SIG-M5 (cell line): Measurements from ENCODE around the gene MEX3D.
"Not testable (repeated sequence)": the region's sequence is repeated elsewhere in the genome, so short reads cannot be mapped to it uniquely, and the experiment has no call there.

Source experiments
- DNase-seq: peaks from one replicate; lab custom pipeline; 2025; lab: John Stamatoyannopoulos, UW

The MEX3D gene

DNA sequence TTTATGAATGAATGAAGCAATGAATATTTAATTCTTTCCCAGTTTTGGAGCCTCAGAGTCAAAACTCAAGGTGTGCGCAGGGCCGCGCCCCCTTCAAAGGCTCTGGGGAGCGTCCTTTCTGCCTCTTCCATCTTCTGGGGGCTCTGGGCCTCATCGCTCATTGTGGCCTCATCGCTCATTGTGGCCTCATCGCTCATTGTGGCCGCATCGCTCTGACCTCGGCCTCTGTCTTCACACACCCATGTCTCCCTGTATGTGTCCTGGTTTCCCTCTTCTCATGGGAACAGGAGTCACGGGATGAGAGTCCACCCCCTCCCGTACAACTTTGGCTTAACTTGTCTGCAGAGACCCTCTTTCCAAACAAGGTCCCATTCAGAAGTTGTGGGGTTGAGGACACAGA is 3.2 kb upstream of the MEX3D start:
- DNase-seq, result no peak

DNA sequence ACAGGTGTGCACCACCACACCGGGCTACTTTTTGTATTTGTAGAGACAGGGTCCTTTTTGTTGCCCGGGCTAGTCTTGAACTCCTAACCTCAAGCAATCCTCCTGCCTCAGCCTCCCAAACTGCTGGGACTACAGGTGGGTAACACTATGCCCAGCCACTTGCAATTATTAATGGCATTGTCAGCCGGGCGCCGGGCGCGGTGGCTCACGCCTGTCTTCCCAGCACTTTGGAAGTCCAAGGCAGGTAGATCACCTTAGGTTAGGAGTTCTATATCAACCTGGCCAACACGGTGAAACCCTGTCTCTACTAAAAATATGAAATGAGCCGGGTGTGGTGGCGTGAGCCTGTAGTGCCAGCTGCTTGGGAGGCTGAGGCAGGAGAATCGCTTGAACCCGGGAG is 2.7 kb upstream of the MEX3D start:
- no peak for DNase-seq

DNA sequence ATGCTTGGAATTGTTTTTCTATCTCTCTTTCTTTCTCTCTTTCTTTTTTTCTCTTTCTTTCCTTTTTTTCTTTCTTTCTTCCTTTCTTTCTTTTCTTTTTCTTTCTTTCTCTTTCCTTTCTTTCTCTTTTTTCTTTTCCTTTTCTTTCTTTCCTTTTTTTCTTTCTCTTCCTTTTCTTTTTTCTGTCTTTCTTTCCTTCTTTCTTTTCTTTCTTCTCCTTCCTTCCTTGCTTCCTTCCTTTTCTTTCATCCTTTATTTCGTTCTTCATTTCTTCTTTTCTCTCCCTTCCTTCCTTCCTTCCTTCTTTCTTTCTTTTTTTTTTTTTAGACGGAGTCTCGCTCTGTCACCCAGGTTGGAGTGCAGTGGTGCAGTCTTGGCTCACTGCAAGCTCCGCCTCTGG is 1.9 kb upstream of the MEX3D start:
- DNase-seq, result no peak

DNA sequence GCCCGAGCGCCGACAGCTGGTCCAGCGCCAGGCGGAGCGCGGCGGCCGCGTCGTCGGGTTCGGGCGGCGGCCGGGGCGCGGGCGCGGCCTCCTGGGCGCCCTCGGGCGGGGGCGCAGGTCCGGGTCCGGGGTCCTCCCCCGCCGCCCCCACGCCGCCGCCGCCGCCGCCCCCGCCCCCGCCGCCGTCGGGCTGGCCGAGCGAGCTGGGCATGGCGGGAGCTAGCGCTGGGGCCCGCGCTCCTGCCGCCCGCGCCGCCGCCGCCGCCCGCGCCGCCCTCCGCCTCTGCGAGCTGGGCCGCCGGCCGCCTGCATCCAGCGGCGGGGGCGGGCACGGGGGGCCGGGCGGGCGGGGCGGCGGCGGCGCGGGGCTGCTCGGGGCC is 287 bp downstream of the MEX3D start:
- no peak for DNase-seq

DNA sequence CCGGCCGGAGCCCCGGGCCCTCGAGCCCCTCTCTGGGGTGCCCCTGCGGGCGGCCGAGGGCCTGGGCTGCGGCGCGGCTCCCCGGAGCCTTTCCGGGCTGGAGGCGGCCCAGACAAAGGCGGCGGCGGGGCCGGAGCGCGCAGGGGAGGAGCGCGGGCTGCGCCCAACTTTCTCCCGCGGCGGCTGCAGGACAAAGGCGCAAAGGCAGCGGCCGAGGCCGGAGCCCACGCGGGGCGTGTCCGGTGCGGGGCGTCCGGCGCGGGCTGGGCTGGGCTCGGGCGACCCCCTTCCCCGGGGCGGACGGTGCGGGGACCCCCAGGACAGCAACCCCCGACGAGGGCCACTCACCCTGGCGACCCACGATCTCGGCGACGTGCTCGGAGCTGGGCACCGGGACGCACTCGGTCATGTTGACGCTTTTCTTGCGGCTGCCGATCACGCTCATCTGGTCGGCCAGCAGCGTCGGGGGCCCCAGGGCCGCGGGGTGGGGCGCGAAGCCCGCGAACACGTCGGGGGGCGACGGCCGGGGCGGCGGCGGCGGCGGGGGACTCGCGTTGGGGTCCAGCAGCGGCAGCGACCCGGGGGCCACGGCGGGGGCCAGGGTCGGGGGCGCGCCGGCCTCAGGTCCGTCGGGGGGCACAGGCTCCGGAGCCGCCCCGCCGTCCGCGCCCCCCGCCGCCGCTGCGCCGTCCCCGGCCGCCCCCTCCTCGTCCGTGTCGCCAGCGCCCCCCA is 843 bp downstream of the MEX3D start:
- DNase-seq, result no peak

DNA sequence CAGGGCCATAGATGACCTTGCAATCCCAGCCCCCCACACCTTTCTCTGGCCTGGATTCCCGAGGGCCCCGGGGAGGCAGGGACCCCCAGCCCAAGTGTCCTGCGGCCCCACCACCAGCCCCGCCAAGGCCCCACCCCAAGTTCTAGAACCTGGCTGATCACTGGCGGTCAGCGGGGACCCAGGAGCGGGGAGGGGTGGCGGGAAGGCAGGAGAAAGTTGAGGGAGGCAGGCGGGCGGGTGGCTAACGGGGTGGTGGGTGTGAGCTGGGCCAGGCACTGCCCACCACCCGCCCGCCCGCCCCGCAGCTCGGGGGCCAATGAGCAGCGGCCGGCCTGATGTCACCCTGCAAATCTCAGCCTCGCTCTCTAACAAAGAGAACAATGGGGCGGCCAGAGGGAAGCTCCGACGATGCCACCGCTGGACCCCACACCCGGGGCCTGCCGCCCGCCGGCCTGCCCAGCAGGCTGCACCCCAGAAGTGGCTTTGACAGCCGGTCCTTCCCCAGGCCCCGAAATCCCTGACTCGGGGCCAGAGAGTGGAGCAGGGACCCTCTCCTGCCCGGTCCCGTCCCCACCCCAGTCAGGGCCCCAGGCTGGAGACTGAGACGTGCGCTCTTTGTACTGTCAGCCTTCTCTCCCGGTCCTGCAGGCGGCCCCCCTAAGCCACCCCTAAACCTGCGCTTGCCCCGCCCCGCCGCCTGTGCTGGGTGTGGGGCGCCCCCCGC is 1.6 kb downstream of the MEX3D start:
- DNase-seq, result no peak

DNA sequence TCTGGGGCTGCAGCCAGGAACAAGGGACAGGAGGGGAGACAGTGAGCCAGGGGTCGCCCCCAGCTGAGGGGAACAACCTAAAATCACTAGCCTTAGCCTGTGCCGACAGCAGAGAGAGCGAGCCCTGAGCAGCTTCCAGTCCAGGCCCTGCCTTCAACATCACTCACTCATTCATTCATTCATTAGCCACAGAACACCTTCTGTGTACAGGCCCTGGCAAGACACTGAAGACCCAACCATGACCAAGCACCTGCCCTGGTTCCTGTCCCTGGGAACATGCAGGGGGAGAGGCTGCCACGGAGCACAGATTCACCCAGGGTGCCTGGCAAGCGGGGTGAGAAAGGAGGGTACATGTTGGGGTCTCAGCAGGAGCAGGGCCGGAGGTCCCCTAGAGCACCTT is 4.9 kb downstream of the MEX3D start:
- no peak for DNase-seq

DNA sequence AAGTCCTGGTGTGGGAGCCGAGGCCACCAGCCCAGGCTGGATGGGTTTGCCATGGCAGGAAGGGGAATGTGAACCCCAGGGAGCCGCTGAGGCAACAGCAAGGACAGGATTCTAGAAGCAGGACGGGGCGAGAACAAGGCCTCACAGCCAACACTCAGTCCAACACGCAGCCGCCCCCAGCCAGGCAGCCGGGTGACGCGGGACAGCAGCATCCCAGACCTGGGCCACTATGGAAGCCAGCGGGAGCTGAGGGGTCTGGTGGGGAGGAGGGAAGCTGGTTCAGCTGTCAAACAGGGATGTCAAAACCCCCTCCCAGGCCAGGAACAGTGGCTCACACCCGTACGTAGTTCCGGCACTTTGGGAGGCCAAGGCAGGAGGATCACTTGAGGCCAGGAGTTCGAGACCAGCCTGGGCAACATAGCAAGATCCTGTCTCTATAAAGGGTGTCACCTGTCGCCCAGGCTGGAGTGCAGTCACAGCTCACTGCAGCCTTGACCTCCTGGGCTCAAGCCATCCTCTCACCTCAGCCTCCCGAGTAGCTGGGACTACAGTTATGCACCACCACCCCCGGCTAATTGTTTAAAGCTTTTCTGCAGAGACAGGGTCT is 6.8 kb downstream of the MEX3D start:
- no peak for DNase-seq

DNA sequence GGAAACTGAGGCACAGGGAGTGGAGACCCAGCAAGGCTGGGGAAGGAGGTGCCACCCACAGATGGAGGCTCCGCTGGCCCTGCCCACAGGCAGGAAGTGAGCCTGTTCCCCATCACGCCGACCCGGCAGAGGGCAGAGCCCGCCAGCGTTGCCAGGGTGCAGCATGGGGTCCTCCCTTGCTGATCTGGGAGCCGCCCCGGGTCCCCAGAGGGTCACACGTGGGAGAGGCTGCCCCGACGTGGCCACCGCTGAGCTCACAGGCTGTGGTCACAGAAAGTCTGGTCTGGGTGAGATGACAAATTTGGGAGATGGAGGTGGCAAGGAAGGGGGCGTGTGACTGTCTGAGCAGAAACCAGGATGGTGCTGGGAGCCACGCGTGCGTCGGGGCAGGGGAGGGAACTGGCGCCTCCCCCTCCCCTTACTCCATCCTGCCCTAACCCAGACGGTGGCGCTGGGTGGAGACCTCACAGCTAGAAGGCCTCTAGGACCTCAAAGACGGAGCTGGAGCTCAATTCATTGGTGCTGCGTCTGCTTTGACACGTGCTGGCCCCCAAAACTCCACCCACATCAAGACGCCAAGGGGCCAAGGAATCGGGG is 7.7 kb downstream of the MEX3D start:
- no peak for DNase-seq

DNA sequence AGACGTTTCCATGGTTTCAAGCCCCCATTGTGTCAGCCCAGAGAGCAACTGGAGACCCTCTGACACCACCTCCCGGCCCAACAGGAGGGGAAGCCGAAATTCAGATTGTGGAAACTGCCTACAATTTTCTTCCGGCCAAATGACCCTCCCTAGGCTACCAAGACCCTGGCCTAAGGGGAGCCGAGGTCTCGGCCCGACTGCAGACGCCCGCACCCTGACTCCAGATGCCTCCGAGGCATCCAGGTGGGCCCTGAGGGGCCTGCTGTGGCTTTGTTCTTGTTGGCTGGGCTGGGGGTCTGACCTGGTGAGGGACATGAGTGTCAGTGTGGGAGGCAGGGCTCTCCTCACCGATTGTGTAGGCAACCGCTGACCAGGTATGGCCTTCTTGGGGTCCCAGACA is 9.6 kb downstream of the MEX3D start:
- no peak for DNase-seq

DNA sequence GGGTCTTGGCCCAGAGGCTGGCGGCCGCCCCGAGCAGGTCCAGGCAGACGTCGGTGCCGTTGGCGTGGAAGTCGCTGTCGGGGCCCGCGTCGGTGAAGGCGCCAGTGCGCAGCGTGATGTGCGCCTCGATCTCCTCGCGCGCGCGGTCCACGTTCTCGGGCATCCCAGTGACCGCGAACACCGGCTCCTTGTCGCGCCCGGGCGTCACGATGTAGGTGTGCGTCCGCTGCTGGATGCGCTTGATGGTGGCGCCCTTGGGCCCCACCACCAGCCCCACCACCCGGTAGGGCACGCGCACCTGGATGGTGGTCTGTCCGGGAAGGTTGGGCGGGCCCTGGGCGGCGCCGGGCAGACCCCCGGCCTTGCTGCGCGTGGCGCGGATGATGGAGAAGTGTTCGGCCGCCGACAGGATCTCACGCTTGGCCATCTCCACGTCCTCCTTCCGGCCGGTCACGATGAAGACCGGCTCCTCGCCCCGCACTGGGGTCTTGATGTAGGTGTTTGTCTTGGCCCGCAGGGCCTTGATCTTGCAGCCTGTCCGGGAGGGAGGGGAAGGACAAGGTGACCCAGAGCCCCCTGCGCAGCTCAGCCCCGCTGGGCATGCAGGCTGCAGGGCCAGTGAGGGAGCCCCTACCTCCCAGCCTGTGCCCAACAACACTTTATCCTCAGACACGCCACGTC is 11.6 kb downstream of the MEX3D start:
- no peak for DNase-seq

DNA sequence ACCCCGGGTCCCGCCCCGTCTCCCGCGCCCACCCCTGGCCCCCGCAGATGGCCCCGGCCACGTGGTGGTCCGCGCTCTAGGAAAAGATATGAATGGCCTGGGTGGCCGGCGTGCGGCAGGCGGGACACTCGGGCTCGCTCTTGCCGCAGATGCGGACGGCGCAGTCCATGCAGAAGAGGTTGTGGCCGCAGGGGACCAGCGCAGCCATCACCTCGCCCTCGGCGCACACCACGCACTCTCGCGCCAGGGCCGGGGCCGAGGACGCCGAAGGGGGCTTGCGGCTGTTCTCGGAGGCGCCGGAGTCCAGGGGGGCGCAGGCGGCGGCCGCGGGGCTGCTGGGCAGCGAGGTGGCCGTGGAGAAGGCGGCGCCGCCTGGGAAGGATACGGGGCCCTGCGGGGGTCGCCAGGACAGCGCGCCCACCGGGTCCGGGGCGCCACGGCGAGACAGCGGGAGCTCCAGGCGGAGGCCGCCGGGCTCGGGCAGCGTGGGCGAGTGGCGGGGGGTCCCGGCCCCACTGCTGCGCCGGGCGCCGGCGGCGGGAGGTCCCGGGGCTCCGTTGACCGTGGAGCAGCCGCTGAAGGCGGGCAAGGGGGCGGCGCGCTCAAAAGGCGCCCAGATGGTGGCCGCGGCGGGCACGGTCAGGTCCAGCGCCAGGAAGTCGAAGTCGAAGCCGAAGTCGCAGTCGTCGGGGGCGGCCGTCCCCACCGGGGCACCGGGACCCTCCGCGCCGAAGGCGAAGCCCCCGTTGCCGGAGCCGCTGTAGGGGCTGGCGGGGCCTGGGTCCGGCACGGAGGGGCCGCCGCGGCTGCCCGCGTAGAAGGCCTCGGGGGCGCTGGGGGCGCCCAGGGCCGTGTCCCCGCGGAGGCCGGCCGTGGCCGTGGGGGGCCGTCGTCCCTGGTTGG is 12.4 kb downstream of the MEX3D start:
- DNase-seq, result no peak

DNA sequence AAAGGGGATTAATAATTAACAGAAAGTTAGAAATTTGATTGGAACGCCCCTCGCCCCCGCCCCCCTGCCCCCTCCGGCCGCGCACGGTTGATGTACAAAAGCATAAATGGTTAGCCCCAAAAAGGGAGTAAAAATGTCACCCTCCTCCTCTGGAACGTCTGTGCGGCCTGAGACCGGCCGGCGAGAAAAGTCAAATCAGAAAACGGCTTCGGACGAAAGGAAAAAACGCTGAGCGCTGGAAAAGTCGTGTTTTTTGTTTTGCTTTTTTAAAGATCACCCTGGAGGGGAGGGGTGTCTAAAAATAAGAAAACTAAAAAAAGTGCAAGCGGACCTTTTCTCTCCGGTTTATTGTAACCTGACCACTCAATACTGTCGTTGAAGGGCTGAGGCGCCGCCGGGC is 13.2 kb downstream of the MEX3D start:
- no peak for DNase-seq

DNA sequence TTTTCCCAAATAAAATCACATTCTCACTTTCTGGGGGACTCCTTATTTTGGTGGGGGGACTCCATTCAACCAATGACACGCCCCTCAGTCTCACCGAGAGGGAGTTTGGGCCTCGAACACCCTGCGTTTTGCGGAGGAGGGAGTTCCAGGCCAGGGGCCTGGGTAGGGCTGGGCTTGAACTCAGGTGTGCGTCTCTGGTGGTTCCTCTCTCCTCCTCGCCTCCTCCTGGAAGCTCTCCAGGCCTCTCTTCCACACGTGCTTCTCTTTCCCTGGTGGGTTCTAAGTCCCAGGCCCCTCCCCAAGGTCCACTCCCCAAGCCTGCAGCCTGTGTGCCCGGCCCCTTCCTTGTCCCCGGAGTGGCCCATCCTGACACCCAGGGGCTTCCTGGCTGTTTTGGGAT is 14.7 kb downstream of the MEX3D start:
- no peak for DNase-seq

DNA sequence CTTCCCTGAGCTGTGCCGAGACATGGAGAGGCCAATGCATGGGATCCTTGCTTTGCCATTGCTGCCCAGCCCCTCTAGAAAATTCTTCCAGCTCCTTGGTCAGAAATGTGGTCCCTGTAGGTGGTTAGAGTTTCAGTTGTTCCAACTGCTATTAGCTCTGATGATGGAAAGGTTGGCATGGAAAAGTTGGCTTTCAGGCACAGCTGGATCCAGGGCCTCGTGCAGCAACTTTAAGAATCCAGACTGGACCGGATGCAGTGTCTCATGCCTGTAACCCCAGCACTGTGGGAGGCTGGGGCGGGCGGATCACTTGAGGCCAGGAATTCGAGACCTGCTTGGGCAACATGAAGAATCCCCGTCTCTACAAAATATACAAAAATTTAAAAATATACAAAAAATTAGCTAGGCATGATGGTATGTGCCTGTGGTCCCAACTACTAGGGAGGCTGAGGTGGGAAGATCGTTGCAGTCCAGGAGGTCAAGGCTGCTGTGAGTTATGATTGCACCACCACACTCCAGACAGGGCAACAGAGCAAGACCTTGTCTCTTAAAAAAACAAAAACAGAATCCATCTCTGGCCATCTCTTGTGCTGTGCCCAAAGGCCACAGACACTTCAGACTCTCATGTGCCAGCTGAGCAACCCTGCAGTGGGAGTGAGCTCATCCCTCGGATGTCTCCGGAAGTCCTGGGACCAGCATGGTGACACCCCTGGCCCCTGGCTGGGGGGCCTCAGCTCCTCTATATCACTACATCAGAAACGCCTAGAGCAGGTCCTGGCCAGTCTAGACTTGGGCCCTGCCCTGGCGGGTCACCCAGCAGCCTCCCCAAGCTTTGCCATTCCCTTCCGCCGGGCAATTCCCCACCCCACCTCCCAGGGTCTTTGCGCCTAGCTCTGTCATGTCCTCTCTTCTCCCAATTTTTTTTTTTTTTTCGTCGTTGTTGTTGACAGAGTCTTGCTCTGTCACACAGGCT is 16.8 kb downstream of the MEX3D start:
- DNase-seq, result no peak

DNA sequence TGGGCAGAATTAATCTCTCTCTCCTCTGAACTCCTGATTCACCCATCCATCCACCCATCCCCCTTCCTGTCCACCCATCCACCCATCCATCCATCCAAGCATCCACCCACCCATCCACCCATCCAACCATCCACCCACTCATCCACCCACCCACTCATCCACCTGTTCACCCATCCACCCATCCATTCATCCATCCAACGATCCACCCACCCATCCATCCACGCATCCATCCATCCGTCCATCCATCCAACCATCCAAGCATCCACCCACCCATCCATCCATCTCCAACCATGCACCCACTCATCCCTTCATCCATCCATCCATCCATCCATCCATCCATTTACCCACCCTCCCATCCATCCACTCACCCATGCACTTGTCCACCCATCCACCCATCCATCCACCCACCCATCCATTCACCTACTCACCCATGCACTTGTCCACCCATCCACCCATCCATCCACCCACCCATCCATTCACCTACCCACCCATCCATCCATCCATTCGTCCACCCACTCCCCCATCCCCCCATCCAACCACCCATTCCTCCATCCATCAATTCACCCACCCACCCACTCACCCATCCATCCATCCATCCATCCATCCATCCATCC is 18.7 kb downstream of the MEX3D start:
- no peak for DNase-seq

DNA sequence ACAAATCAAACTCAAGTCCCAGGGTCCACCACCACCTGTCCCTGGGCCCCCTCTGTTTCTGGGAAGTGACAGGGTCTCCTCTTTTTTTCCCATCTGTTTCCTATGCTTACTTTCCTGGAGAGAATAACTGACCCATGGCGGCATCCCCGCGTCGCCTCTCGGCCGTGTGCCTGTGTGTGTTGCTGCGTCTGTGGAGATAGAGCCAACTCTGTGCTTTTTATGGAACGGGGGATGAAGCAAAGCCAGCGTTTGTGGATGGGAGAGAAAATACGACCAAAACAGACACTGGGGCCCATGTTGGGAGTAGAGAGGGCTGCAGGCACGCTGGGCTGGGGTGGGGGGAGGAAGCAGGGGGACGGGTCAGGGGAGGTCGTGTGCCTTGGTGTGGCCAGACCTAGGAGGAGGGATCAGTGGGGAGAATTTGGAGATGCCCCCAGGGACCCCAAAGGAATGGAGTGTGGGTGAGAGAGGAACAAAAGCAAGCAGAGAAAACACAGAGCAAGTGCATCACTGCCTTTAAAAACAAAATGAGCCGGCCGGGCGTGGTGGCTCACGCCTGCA is 27.7 kb downstream of the MEX3D start:
- DNase-seq, result no peak

DNA sequence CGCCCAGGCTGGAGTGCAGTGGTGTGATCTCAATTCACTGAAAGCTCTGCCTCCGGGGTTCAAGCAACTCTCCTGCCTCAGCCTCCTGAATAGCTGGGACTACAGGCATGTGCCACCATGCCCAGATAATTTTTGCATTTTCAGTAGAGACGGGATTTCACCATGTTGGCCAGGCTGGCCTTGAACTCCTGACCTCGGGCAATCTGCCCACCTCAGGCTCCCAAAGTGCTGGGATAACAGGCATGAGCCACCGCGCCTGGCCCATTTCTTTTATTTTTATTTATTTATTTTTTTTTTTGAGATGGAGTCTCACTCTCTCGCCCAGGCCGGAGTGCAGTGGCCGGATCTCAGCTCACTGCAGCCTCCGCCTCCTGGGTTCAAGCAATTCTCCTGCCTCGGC is 28.4 kb downstream of the MEX3D start:
- not testable (repeated sequence) for DNase-seq

DNA sequence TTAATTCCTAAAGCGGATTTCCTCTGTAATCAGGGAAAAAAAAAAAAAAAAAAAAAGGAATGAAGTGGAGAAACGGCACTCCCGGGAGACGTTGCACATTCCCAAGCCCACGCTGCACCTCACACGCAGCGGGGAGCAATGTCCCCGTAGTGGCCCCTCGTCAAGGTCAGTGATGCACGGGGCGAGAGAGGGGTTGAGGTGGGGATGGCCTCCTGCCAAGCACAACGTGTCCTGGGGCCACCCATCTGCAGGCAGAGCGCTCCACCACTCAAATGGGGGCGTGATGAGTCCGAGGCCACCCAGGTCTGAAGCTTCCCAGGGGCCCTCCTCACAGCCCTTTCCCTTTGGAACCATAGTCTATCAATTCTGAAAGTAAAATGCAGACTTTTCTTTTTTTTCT is 29.1 kb downstream of the MEX3D start:
- DNase-seq, result no peak
